OCI-LY7 (cell line): Measurements from ENCODE around the gene PLXNB2.

Experiments used
- CTCF ChIP-seq: fragments of 200-600 bp; sonication (generic); conservative IDR thresholded peaks from 2 replicates; pipeline ENCODE4 v1.5.1; 2014; ENCODE audit warnings: mild to moderate bottlenecking, antibody characterized with exemption, low read length, moderate library complexity, mixed read lengths
- EZH2phosphoT487 ChIP-seq: fragments of 200-600 bp; sonication (generic); IDR thresholded peaks from 2 replicates; pipeline ENCODE4 v1.6.1; 2018; ENCODE audit warnings: low read depth, borderline replicate concordance, mild to moderate bottlenecking, mixed run types, antibody characterized with exemption, low read length, moderate library complexity, mixed read lengths

- no peak for TF ChIP-seq CTCF
- no peak for TF ChIP-seq EZH2phosphoT487
These were observed 43.2 kb downstream of the PLXNB2 start for GRCh38 chr22:50264104-50264745.
